ENCODE data around the gene MPO.
A peak's percentile ranks its signal among the peaks of the same experiment; 100 is the strongest.

Gene MPO

GRCh38 chr17:58233543-58233942 is 47.2 kb downstream of the MPO start:
- no peak for DNase-seq (ENCODE audit: low spot score)

- DNase-seq (ENCODE audit: low spot score), result peak; percentile 64
Observed at GRCh38 chr17:58232707-58233156, 48.0 kb downstream of the MPO start.

- DNase-seq (ENCODE audit: low spot score), result peak; percentile 74
Observed at GRCh38 chr17:58231641-58232040, 49.1 kb downstream of the MPO start.

GRCh38 chr17:58229881-58230280 is 50.9 kb downstream of the MPO start:
- no peak for DNase-seq (ENCODE audit: low spot score)

GRCh38 chr17:58229384-58229783 is 51.4 kb downstream of the MPO start:
- no peak for DNase-seq (ENCODE audit: low spot score)

GRCh38 chr17:58228679-58229078 is 52.1 kb downstream of the MPO start:
- DNase-seq (ENCODE audit: low spot score), result no peak

- DNase-seq (ENCODE audit: low spot score), result no peak
Observed at GRCh38 chr17:58227733-58228132, 53.0 kb downstream of the MPO start.

GRCh38 chr17:58224315-58224714 is 56.4 kb downstream of the MPO start:
- peak; percentile 54 for DNase-seq (ENCODE audit: low spot score)

All from AG08395 (cell line).